Measurements from ENCODE around the gene SYNDIG1.

Gene SYNDIG1

DNA sequence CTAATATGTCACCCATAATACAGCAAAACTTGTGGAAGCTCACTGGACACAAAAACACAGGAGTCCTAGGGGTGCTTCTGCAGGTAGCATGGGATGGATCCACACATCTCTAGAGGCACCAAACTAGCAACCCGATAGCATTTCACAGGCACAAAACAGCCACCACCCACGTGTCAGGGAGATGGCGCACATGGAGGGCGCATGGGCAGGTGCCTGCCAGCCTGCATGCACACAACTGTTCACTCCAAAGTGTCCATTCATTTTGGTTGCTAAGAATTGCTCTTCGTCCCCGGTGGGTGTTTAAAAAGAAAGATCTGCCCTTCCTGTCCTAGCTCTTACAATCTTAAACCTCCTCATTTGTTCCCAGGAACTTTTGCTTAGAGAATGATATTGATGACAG, 171.3 kb downstream of the SYNDIG1 start:
- DNase-seq: no peak

DNA sequence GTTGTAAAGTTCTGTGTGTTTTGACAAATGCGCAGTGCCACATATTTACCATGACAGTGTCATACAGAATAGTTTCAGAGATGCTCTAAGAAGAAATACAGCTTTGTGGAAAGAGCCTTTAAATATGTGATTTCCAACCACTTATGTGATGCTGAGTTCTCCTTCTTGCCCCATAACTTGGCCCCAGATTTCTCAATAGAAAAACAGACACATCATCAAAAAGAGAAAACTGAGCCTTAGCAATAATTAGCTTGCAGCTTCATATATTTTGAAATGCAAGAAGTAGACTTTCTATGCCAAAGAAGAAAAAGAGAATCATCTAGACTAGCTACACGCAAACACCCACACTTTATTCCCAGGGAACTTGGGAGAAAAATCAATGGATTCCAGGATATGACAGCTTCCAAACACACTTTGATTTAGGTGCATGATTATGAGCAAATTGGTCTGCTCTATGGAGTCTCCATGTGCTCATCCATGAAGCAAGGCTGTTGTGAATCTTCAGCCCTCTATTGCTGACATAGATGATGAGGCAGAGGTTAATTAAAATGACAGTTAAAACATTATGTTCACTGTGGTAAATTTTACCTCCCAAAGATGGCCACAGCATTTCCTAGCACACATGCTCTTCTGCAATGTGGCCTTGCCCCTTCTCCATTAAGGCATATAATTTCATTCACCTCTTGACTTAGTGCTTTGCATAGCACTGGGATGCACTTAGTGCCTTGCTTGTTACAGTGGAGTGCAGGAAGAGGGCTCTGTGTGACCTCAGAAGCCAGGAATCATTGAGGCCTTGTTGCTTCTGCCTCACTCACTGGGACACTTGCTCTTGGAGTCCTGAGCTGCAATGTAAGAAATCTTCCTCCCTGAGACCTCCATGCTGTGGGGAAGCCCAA, 174.6 kb downstream of the SYNDIG1 start:
- no peak for DNase-seq

DNA sequence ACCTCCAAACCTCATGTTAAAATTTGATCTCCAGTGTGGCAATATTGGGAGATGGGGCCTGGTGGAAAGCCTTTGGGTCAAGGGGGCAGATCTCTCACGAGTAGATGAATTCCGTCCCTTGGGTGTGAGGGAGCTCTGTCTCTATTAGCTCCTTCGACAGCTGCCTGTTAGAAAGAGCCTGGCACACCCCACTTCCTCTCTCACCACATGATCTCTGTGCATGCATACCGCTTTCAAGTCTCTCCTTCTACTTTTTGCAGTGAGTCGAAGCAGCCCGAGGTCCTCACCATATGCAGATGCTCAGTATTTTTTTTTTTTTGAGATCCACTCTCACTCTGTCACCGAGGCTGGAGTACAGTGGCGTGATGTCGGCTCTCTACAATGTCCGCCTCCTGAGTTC, 176.9 kb downstream of the SYNDIG1 start:
- no peak for DNase-seq

GRCh38 chr20:24647713-24648112, 178.3 kb downstream of the SYNDIG1 start:
- no peak for DNase-seq

GRCh38 chr20:24648481-24648880, 179.1 kb downstream of the SYNDIG1 start:
- no peak for DNase-seq

GRCh38 chr20:24648919-24649318, 179.5 kb downstream of the SYNDIG1 start:
- no peak for DNase-seq

- no peak for DNase-seq
Observed at GRCh38 chr20:24649787-24650490, 180.5 kb downstream of the SYNDIG1 start.

GRCh38 chr20:24651171-24651975, 181.9 kb downstream of the SYNDIG1 start:
- peak; percentile 1 for DNase-seq

GRCh38 chr20:24651976-24652345, 182.5 kb downstream of the SYNDIG1 start:
- DNase-seq: no peak

GRCh38 chr20:24653306-24653705, 183.9 kb downstream of the SYNDIG1 start:
- no peak for DNase-seq

GRCh38 chr20:24654425-24654824, 185.0 kb downstream of the SYNDIG1 start:
- no peak for DNase-seq

GRCh38 chr20:24656391-24656790, 187.0 kb downstream of the SYNDIG1 start:
- DNase-seq: no peak

DNA sequence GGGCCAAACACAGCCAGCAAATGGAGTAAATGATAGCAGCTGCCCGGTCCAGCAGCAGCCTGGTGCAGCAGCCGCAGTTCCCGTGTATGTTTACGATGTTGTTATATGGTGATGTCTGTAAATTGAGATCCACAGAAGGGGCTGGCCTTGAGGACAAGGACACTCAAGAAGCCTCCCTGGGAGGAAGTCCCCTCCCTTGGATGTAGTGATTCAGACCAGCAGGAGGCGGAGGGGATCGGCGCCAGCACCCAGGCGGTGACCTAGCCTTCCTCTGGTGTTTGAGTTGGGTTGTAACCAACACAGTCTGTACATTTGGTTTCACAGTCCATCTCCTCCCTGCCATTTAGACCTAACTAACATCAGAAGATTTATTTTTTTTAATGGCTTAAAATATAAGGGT, 187.8 kb downstream of the SYNDIG1 start:
- no peak for DNase-seq

GRCh38 chr20:24657878-24658620, 188.6 kb downstream of the SYNDIG1 start:
- no peak for DNase-seq

- no peak for DNase-seq
Observed at GRCh38 chr20:24658920-24659660, 189.7 kb downstream of the SYNDIG1 start.

DNA sequence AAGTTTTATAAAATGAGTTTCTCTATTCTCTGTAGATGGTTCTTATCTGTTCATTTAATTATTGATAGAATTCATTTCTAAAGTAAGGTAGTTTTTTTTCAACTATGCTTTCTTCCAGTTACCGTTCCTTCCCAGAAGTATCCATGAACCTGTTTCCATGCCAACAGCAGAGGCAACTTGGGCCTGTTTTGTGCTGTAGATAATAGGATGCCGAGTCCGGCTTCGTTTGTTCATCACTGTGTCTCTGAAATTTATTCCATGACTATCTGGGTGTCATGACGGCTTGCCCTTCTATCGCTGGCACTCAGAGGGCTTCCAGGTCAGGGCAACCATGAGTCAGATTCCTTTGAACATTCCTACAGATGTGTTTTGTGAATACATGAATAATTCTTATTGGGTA, 190.4 kb downstream of the SYNDIG1 start:
- no peak for DNase-seq

GRCh38 chr20:24660651-24661050, 191.2 kb downstream of the SYNDIG1 start:
- no peak for DNase-seq

GRCh38 chr20:24661255-24661654, 191.8 kb downstream of the SYNDIG1 start:
- DNase-seq: no peak

GRCh38 chr20:24662322-24662721, 192.9 kb downstream of the SYNDIG1 start:
- DNase-seq: no peak

GRCh38 chr20:24662752-24663365, 193.4 kb downstream of the SYNDIG1 start:
- DNase-seq: no peak

DNA sequence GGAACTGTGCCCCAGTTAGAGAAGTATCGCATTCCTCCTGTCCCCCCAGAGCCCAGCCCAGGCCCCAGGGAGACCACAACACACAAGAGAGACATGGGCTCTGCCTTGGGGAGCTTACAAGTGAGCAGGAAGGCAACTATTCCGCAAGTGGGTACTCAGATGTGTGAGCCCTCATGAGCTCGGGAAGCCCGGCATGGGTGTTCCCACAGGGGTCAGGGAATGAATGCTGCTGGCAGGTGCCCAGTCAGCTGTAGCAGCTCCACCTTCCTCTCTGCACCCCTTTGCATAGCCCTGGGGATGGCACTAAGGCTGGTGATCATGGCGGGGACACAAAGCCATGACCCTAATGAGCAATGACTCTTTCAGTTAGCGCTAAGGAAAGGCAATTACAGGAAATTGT, 194.1 kb downstream of the SYNDIG1 start:
- no peak for DNase-seq
